ENCODE measurements around the gene KRT71.

- TF ChIP-seq CTCF (conservative IDR thresholded peaks at IDR 0.05), result no peak
- TF ChIP-seq EZH2 (IDR thresholded peaks at IDR 0.05; ENCODE audit: low read depth), result no peak
Measured at GRCh38 chr12:52530905-52531304, 22.0 kb downstream of the KRT71 start.
